Activated CD4-positive, alpha-beta T cell treated with anti-CD3 and anti-CD28 coated beads, Interleukin-2, amount 50 U/mL, for 24 hours (primary cell): ENCODE measurements around the gene FBXL12.
"Not testable (repeated sequence)": the region's sequence is repeated elsewhere in the genome, so short reads cannot be mapped to it uniquely, and the experiment has no call there.

Source experiments
- DNase-seq, 2 donors: peaks; one replicate each; pipeline ENCODE4 v3.0.0-alpha.2; 2020; ENCODE audit warnings: low read depth in 1 of 2, low spot score in 1 of 2

Gene FBXL12

GRCh38 chr19:9793071-9793591 lies 25.7 kb downstream of the FBXL12 start:
- DNase-seq = peak in 1 of 2 donors; percentile 33

DNA sequence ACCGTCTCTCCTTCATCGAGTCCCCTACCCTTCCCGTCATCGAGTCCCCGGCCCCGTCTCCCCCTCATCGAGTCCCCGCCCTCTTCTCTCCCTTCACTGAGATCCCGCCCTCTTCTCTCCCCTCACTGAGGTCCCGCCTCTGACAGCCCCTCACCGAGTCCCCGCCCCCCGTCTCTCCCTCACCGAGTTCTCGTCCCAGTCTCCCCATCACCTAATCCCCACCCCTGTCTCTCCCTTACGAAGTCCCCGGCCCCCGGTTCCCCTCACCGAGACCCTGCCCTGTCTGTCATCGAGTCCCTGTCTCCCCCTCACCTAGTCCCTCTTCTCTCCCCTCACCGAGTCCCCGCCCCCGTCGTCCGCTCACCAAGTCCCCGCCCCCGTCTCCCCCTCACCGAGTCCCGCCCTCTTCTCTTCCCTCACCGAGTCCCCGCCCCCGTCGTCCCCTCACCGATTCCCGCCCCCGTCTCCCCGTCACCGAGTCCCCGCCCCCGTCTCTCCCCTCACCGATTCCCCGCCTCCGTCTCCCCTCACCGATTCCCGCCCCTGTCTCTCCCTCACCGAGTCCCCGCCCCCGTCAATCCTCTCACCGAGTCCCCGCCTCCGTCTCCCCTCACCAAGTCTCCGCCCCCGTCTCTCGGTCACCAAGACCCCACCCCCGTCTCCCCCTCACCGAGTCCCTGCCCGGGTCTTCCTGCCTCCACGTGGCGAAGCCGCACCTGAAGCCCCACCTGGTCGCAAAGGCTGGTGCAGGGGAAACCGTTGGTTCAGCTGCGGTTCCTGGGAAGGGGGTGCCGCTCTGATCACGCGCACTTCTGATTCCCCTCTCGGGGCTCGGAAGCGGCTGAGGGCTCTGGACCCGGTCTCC lies 26.4 kb downstream of the FBXL12 start:
- peak; percentile 76 to 89 for DNase-seq

GRCh38 chr19:9791552-9792205 lies 27.2 kb downstream of the FBXL12 start:
- DNase-seq = peak; percentile 78 to 88

GRCh38 chr19:9791073-9791367 lies 27.9 kb downstream of the FBXL12 start:
- DNase-seq = not testable (repeated sequence)

DNA sequence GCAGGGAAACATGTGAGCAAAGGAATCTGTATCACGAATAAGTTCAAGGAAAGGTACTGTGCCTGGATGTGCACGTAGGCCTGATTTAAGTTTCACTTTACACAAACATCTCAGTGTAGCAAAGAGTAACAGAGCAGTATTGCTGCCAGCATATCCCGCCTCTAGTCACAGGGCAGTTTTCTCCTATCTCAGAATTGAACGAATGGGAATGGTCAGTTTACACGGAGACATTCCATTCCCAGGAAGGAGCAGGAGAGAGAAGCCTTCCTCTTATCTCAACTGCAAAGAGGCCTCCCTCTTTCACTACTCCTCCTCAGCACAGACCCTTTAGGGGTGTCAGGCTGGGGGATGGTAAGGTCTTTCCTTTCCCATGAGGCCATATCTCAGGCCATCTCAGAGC lies 29.3 kb downstream of the FBXL12 start:
- not testable (repeated sequence) for DNase-seq

DNA sequence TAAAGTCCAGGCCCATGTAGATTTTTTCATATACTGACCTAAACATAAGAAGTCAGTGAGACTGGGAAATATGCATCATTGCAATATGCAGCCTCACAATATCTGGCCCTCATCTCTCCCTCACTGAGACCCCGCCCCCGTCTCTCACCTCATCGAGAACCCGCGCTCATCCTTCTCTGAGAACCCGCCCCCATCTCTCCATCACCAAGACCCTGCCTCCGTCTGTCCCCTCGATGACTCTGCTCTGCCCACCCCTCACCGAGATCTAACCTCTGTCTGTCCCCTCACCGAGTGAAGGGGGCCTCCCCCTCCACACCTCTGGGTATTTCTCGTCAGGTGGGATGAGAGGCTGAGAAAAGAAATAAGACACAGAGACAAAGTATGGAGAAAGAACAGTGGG lies 29.8 kb downstream of the FBXL12 start:
- no peak for DNase-seq

DNA sequence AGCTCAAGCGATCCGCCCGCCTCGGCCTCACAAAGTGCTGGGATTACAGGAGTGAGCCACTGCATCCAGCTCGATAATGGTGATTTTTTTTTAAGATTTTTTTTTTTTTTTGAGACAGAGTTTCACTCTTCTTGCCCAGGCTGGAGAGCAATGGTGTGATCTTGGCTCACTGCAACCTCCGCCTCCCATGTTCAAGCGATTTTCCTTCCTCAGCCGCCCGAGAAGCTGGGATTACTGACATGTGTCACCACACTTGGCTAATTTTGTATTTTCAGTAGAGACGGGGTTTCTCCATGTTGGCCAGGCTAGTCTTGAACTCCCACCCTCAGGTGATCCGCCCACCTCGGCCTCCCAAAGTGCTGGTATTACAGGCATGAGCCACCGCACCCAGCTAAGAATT lies 30.3 kb downstream of the FBXL12 start:
- not testable (repeated sequence) for DNase-seq

- no peak for DNase-seq
Measured at GRCh38 chr19:9786819-9787218, 32.1 kb downstream of the FBXL12 start.

GRCh38 chr19:9786342-9786741 lies 32.5 kb downstream of the FBXL12 start:
- DNase-seq = no peak

DNA sequence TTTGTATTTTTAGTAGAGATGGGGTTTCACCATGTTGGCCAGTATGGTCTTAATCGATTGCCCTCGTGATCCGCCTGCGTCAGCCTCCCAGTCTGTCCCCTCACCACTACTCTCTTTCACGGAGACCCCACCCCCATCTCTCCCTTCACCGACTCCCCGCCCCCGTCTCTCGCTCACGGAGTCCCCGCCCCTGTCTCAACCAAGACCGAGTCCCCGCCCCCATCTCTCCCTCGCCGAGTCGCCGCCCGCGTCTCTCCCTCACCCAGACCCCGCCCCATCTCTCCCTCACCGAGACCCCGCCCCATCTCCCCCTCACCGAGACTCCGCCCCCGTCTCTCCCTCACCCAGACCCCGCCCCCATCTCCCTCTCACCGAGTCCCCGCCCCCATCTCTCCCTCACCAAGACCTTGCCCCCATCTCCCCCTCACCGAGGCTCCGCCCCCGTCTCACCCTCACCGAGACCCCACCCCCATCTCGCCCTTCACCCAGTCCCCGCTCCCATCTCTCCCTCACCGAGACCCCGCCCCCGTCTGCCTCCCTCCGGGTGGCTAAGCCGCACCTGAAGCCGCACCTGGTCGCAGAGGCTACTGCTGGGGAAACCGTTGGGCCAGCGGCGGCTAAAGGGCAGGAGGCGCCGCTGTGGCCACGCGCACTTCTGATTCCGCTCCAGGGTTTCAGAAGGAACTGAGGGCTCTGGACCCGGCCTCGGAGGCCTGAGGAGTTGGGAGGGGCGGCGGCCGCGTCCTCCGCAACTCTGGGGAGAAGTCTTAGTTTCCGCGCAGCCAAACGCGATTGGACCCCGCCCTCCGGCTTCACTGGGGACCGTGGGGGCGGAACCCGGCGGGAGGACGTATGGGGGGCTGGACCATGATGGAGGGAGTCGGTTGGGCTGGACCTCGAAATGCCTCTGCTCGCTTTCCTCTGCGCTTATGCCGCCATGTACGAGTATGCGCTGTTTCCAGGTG lies 33.2 kb downstream of the FBXL12 start:
- DNase-seq = peak; percentile 88 to 98

- DNase-seq = not testable (repeated sequence)
Measured at GRCh38 chr19:9784163-9784496, 34.7 kb downstream of the FBXL12 start.

- DNase-seq = no peak
Measured at GRCh38 chr19:9782338-9782737, 36.5 kb downstream of the FBXL12 start.

GRCh38 chr19:9768175-9769112 lies 50.4 kb downstream of the FBXL12 start, which contains the start of gene ZNF846:
Gene ZNF846, minus strand, starts transcription at chr19:9768738. Its CDS starts 3,788 bp downstream, at chr19:9764950.
- DNase-seq = peak; percentile 86 to 92
